ENCODE data around the gene ASPDH. TPM values are rescaled to one million over a fixed set of nuclear protein-coding genes. Genes with fewer than 3 reads are reported as not detected.

The ASPDH gene
- not detected for total RNA-seq
- long read RNA-seq: 0 reads

DNA sequence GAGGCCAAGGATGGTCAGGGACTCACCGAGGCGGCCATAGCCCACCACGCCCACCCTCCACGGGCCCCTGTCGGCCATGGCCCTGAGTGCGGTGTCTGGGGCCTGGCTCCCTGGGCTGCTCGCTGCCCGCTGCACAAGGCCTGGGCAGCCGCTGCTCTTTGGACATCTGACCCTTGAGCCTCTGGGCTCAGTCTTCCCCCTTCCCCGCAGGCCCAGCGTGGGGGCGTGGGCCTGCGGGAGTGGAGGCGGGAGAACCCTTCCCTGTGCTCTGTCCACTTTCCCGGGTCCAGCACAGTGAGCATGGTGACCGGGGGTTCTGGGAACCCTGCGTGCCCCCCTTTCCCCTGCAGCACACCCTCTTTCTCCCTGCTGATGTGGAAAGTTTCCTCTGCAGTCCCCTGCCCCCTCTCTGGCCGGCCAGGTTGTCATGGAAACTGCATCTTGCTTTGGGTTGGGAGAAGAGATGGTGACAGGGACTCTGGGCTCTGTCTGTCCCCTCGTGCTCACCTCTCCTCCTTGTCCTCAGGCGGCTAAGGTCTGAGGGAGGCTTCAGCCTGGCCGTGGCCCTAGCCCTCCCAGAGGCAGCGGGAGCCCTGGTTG lies at the start of gene ASPDH:
TSS of gene ASPDH (minus strand) at position 168 of the 600 bp plus-strand sequence. CDS start at position 78, 90 bp downstream.
- intact Hi-C loops (cut with micrococcal nuclease): no loop called here
- DNase-seq: peak; percentile 20
- ATAC-seq: no peak

DNA sequence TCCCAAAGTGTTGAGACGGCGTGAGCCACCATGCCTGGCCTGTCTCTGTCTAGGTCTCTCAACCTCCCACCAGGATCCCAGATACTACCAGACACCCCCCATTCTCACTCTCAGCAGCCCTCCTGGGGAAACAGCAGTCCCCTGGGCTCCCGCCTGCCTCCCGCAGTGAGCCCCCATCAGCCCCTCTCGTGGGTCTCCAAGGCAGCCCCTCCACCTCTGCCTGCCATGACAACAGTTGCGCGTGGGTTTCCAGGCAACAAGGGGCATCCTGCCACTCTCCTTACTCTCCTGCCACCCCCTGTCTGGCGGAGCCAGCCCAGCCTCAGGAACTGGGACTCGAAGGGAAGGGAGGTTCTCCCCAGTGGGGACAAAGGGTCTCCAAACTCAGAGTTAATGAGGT lies 49.3 kb upstream of the ASPDH start:
- intact Hi-C loops (cut with micrococcal nuclease): no loop called here
- DNase-seq: no peak
- ATAC-seq: no peak

DNA sequence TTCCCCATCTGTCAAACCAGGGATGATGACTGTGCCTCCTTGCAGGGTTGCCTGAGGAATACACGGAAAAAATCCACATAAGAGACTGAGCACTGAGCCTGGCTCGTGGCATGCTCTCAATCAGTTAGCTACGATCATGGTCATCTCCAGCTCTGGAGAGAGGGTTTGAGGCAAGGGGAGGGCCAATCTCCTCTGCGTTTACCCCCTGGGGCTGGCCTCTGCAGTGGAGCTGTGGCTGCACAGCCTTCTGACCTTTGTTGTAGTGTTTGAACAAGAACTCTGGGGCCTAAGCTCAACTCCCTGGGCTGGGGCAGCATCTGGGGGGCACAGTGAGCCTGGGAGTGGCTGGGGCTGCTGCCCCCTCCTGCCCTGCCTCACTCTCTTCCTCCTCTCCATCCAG lies 48.6 kb upstream of the ASPDH start:
- intact Hi-C loops (cut with micrococcal nuclease): no loop called here
- ATAC-seq: no peak

DNA sequence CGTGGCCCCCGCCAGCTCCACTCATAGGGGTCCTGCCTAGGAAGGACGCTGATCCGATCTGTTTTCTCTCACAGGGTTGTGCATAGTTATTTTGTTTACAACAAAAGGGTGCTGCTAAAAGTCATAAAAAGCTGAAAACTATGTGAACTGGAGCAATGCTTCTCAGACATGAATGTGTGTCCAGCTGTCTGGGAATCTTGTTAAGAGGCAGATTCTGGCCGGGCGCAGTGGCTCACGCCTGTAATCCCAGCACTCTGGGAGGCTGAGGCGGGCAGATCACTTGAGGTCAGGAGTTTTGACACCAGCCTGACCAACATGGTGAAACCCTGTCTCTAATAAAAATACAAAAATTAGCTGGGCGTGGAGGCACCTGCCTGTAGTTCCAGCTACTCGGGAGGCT lies 45.9 kb upstream of the ASPDH start:
- intact Hi-C loops (cut with micrococcal nuclease): no loop called here
- DNase-seq: no peak
- no peak for ATAC-seq

More for the DNA sequence above, 48.6 kb upstream of the ASPDH start:
- DNase-seq: no peak

DNA sequence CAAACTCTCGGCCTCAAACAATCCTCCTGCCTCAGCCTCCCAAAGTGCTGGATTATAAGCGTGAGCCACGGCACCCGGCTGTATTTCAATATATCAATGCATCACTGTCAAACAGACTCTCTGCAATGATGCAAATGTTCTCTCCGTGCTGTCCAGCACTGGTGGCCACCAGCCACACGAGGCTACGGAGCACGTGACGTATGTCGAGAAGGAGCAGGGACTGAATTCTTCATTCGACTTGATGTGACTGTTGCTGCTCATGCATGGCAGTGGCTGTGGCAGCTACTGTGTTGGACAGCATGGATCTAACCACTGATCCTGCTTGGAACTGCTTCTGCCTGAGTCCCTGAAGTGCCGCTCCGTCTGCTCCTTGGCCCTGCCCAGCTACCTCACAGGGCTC lies 44.7 kb upstream of the ASPDH start:
- ATAC-seq (no peak), DNase-seq (no peak)
- intact Hi-C loops (cut with micrococcal nuclease): no loop called here

DNA sequence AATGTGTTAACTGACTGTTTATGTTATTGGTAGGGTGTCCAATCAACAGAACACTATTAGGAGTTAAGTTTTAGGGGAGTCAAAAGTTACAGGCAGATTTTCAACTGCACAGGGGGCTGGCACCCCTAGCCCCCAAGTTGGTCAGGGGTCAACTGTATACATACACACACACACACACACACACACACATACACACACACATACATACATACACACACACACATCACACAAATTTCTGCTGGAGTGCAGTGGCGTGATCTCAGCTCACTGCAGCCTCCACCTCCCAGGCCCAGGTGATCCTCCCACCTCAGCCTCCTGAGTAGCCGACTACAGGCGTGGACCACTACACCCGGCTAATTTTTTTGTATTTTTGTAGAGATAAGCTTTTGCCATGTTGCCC lies 44.3 kb upstream of the ASPDH start:
- no peak for ATAC-seq
- no peak for DNase-seq
- intact Hi-C loops (cut with micrococcal nuclease): no loop called here

DNA sequence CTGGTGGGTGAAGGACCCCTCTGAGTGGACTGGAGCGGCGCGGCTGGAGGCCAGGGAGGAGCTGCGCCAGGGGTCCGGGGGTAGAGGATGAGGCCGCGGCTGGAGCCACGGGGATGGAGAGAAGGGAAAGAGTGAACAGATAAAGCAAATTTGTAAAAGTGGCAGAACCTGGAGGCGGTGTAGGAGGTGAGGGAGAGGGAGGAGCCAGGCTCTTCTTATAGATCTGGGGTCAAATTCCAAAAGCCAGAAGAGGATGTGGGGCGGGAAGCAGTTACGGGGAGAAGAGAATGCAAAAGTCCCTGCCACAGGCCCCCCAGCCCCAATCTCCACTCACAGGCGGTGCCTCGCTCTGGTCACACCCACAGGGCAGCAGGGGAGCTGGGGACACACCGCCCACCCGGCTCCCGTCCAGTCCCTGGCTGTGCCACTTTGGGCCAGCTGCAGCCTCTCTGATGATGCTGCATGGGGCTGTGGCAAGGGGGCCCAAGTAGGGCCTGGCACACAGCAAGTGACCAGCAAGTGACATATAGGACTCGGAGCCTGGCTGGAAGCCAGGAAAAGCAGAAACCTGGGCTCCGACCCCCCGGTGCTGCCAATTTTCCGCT lies 43.4 kb upstream of the ASPDH start:
- ATAC-seq (no peak), DNase-seq (no peak)
- intact Hi-C loops (cut with micrococcal nuclease): no loop called here

DNA sequence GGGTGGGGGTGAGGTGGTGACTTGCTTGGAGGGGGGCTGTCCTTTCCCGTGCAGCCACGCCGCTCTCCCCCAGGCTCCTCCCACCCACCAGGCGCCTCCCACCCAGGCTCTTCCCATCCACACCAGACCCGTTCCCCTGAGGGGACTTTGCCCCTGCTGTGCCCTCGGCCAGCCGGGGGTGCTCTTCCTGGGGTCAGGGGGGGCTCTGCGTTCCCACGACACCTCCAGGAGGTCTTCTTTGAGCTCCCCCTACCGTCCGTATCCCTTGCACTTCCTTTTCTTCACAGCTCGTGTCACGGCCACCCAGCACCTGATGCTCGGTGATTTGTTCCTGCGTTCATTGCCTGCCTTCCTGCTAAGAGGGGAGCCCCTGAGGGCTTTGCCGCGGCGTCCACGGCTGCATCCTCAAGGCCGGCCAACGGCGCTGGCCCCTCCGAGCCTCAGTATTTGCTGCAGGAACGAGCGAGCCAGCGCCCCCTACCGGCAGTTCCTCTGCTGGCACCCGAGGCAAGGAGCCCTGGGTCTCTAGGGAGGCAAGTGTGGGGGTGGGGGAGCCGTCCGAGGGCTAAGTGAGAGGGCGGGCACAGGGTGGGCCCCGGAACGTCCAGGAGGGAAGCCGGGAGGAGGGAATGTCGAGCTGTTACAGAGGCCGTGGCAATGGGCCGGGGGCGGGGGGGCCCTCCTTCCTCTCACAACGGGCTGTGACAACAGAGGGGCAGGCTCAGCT lies 42.7 kb upstream of the ASPDH start:
- ATAC-seq: peak; percentile 87
- intact Hi-C loops (cut with micrococcal nuclease): no loop called here
- DNase-seq: peak; percentile 89

DNA sequence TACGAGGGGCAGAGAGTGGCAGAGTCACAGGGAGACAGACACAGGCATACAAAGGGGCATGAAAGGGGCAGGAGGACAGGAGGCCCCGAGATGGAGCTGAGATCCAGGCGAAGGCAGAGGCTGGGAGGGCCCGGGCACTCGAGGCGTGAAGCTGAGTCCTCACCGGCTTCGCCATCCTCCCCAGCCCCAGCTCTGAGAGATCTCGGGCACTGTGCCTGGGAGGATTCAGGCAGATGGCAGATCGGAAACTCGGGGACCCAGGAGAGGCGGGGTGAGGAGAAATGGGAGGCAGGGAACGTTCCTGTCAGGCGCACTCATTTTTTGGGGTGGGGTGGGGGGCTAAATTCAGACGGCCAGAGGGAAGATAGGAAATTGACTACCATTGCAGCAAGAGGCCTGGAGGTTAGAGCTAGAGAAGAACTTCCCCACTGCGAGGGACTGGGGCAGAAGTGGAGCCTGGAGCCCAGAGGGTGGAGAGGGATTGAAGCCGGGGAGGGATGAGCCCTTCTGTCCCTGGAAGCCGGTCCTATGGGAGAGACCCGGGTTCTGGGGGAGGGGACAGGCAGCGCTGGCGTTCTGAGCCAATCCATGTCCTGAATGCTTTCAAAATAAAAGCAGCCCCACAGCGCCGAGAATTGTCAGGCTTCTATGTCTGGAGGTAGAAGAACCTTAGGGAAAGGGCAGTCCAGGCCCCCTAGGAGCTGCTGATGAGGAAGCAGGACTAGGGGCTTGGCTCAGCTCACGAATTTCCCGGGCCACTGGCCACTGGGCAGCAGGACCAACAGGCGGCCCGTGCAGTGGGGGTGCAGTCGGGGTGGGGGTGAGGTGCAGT lies 42.0 kb upstream of the ASPDH start:
- DNase-seq (no peak), ATAC-seq (peak; percentile 19)
- intact Hi-C loops (cut with micrococcal nuclease): no loop called here

DNA sequence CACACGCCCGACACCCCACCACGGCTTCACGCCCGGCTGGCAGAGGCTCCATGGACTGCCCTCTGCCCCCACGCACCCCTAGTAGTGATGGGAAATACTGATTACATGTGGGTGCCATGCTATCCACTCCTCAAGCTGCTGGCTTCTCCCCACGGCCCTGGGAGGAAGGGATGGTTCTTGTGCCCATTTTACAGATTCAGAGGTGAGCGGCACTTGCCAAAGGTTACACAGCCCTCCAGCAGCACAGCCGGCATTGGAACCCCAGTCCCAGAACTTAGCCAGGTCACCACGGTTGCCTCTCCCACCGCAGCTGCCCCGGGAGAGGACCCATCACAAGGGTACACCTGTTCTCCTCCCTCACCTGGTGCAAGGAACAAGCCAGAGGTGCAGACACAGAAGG lies 41.3 kb upstream of the ASPDH start:
- no peak for ATAC-seq
- DNase-seq: no peak
- intact Hi-C loops (cut with micrococcal nuclease): no loop called here

DNA sequence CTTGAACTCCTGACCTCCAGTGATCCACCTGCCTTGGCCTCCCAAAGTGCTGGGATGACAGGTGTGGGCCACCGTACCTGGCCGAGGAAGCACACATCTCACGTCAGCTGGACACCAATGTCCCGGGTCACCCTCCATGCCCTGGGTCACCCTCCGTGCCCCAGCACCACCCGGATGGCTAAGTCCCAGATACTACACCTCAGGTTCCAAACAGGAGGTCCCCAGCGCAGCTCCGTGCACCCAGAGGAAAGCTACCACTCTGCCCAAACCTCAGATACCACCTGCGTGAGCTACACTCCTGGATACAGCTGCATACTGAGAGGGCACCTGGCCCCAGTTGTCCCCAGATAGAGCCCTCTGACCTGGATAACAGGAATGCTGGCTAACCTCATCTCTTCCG lies 40.5 kb upstream of the ASPDH start:
- ATAC-seq (no peak), DNase-seq (no peak)
- intact Hi-C loops (cut with micrococcal nuclease): no loop called here

DNA sequence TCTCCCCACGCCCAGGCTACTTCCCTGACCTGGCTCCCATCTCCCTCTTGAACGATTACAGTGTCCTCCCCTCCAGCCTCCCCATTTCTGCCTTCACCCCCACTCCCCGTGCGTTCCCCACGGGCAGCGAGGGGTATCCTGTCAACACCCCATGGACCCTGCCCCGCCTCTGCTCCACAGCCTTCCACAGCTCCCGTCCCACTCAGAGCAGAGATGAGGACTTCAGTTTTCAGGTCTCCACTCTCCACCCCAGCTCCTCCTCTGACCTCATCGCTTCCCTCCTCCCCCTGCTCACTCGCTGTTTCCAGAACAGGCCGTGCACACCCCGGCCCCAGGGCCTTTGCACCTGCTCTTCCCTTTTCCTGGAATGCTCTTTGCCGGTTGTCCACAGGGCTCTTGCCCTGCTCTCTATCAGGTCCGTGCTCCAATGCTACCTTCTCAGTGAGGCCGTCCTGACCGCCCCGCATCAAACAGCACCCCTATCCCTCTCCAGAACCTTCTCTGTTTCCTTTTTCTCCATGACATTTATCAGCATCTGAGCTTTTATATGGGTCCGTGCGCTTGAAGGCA lies 39.5 kb upstream of the ASPDH start:
- intact Hi-C loops (cut with micrococcal nuclease): no loop called here
- ATAC-seq: no peak

DNA sequence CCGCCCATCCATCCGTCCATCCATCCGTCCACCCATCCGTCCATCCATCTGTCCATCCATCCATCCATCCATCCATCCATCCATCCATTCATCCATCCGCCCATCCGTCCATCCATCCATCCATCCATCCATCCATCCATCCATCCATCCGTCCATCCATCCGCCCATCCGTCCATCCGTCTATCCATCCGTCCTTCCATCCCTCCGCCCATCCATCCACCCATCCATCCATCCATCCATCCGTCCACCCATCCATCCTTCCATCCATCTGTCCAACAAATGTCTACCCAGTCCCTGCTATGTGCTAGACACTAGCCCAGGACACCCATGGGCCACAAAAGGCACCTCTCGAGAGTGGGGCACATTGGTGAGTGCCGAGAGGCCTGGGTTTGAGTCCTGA lies 38.8 kb upstream of the ASPDH start:
- ATAC-seq (no peak), DNase-seq (no peak)
- intact Hi-C loops (cut with micrococcal nuclease): no loop called here

More for the DNA sequence above, 39.5 kb upstream of the ASPDH start:
- no peak for DNase-seq

DNA sequence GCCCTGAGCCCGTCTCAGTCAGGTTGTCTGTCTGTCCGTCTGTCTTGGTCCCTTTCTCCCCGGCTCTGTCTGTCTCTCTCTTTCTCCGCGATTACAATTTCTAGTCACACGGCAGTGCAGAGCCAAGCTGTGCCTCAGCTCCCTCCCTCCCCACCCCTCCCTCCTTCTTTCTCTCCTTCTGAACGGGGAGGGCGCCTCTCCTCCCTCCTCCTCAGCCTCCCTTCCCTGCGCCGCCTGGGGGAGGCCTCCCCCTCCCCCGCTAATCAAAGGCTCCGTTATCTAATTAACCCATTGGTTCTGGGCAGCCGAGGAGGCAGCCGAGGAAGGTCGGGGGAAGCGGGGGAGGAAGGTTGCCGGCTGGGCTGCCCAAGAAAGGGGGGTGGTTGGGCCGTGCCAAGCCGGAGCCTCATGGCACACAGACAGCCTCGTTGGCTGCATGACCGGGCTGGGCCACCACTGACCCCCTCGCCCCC lies 38.0 kb upstream of the ASPDH start:
- intact Hi-C loops (cut with micrococcal nuclease): no loop called here
- DNase-seq (no peak), ATAC-seq (no peak)

DNA sequence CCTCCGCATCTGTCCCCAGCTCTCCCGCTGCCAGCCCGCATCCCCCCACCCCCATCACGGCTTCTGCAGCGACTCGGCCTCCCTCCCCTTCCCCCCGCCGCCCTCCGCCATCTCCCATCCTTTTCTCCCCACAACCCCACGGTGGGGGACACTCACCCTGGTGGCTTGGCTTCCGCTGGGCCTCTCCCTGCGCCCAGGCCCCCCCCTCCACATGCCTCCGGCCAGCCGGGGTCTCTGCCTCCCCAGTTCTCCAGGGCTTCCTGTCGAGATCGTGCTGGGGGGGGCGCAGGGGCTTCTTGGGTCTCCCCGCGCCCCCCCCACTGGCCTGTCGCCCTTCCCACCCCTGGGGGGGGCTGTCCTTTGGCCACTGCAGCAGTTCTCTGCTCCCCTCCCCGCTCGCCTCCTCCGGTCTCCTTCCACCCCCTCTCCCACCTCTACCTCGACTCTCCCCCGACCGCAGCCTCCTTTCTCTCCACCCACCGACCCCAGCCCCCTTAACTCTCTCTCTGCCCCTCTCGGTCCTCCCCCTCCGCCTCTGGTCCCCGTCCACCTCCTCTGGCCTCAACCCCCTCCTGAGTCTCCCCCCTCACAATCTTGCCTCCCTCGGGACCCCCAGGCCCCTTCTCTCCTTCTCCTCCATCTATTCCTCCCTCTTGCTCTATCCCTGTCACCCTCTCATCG lies 37.5 kb upstream of the ASPDH start:
- ATAC-seq (no peak), DNase-seq (no peak)
- intact Hi-C loops (cut with micrococcal nuclease): no loop called here

DNA sequence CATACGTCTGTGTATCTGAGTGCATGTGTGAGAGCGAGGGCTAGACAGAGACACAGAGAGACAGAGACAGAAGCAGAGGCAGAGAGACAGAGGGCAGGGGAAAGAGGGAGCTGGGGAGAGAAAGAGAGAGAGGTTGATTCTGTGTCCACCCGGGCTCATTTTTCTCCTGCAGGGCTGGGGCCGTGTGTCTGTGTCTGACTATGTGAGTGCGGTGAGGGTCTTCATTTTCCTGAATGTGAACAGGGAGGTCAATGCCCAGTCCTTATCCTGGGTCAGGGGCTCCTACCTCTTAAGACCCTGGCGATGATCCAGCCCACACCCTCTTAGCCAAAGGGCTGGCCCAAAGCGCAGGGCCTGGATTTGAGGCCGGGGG lies 36.9 kb upstream of the ASPDH start:
- intact Hi-C loops (cut with micrococcal nuclease): no loop called here
- DNase-seq: no peak
- no peak for ATAC-seq

DNA sequence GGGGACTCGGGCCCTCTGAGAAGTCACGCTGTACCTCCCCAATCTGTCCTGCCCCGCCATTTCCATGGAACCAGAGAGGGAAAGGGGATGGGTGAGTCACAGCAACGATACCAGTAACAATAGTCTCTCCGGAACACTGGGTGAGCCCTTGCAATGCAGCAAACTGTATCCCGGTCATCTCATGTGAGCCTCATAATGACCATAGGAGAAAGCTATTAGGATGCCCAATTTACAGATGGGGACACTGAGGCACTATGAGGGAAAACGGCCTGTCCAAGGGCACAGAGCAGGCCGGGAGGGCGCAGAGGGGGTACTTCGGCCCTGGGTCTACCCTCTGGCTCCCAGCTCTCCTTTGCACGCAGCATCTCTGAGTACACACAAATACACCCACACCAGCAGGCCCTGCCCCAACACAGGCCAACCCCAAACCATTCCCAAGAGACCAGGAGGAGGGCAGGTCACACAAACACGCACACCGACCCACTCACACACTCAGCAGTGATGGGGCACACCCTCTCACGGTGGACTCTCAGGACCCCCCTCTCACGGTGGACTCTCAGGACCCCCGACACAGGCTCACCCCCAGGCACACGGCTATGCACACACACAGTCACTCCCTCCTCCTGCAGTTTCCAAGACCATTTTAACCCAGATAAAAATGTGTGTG lies 36.3 kb upstream of the ASPDH start:
- DNase-seq (no peak), ATAC-seq (no peak)
- intact Hi-C loops (cut with micrococcal nuclease): no loop called here

Measured in left ventricle myocardium superior (tissue), 1 donor.